DMS114 treated with DMSO at 0.1 percent for 48 hours (cell line): Measurements from ENCODE around the gene CNOT2.
A peak's percentile ranks its signal among the peaks of the same experiment; 100 is the strongest.
"Not testable (repeated sequence)": the region's sequence is repeated elsewhere in the genome, so short reads cannot be mapped to it uniquely, and the experiment has no call there.

Experiments
- DNase-seq: peaks from one replicate; lab custom pipeline; 2025; ENCODE audit not compliant: unreplicated experiment; lab: John Stamatoyannopoulos, UW

CNOT2 gene

GRCh38 chr12:70364695-70365397 is 121.6 kb downstream of the CNOT2 start:
- DNase-seq: no peak

GRCh38 chr12:70365398-70365647 is 122.1 kb downstream of the CNOT2 start:
- no peak for DNase-seq

- DNase-seq: no peak
Observed at GRCh38 chr12:70365648-70366518, 122.7 kb downstream of the CNOT2 start, which contains the start of gene KCNMB4. Gene KCNMB4 (plus strand): TSS chr12:70366290. CDS start chr12:70366735, 445 bp downstream.

- peak; percentile 10 for DNase-seq
Observed at GRCh38 chr12:70366581-70367257, 123.5 kb downstream of the CNOT2 start.

GRCh38 chr12:70367258-70368141 is 124.3 kb downstream of the CNOT2 start:
- no peak for DNase-seq

GRCh38 chr12:70372881-70373280 is 129.6 kb downstream of the CNOT2 start:
- DNase-seq: no peak

- DNase-seq: no peak
Observed at GRCh38 chr12:70379846-70380245, 136.6 kb downstream of the CNOT2 start.

- no peak for DNase-seq
Observed at GRCh38 chr12:70383484-70383883, 140.3 kb downstream of the CNOT2 start.

- DNase-seq: no peak
Observed at GRCh38 chr12:70383886-70384285, 140.7 kb downstream of the CNOT2 start.

- DNase-seq: no peak
Observed at GRCh38 chr12:70386771-70387170, 143.5 kb downstream of the CNOT2 start.

- DNase-seq: no peak
Observed at GRCh38 chr12:70389678-70390077, 146.4 kb downstream of the CNOT2 start.

GRCh38 chr12:70392631-70393030 is 149.4 kb downstream of the CNOT2 start:
- DNase-seq: not testable (repeated sequence)

GRCh38 chr12:70393787-70394499 is 150.7 kb downstream of the CNOT2 start:
- no peak for DNase-seq

GRCh38 chr12:70398002-70398401 is 154.8 kb downstream of the CNOT2 start:
- DNase-seq: no peak

GRCh38 chr12:70398862-70399261 is 155.6 kb downstream of the CNOT2 start:
- DNase-seq: no peak

GRCh38 chr12:70399311-70399710 is 156.1 kb downstream of the CNOT2 start:
- DNase-seq: no peak

- DNase-seq: no peak
Observed at GRCh38 chr12:70400124-70400523, 156.9 kb downstream of the CNOT2 start.

GRCh38 chr12:70402597-70402996 is 159.4 kb downstream of the CNOT2 start:
- DNase-seq: no peak

- no peak for DNase-seq
Observed at GRCh38 chr12:70403826-70404225, 160.6 kb downstream of the CNOT2 start.
